CD4-positive, alpha-beta T cell treated with Interferon gamma for 1 hour (primary cell): Measurements from ENCODE around the gene TMTC2.

Experiments
- DNase-seq: peaks from one replicate; pipeline ENCODE4 v3.0.0-alpha.2; 2020

The TMTC2 gene

GRCh38 chr12:82898441-82898840, 211.7 kb downstream of the TMTC2 start:
- DNase-seq = no peak

GRCh38 chr12:82904219-82904790, 217.6 kb downstream of the TMTC2 start:
- no peak for DNase-seq

DNA sequence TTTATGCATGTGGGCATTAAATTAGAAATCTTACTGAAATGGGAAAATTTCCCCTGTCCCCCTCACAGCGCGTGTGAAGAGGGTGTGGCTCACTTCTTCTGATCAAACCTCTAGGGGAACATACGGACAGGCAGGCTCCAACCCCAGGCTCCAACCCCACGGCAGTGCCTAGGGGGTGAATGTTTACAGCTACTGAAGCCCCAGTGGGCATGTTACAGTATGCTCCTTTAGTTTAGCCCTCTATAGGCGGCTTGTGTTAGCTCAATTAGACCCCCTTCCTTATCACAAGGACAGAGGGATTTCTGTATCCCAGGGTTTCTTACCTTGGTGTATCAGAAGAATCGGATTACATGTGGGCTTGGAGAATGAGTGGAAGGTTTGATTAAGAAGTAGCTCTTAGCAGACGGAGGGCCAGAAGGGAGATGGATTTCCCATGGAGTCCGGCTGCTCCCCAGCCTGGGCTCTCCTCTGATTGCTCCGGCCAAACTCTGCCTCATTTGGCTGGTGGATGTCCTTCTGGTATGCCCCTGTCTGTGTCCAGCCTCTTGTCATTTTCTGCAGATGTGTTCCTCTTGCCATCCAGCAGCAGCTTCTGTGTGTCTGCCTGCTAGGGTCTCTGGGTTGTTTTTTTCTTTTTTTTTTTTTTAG, 223.7 kb downstream of the TMTC2 start:
- DNase-seq = no peak

DNA sequence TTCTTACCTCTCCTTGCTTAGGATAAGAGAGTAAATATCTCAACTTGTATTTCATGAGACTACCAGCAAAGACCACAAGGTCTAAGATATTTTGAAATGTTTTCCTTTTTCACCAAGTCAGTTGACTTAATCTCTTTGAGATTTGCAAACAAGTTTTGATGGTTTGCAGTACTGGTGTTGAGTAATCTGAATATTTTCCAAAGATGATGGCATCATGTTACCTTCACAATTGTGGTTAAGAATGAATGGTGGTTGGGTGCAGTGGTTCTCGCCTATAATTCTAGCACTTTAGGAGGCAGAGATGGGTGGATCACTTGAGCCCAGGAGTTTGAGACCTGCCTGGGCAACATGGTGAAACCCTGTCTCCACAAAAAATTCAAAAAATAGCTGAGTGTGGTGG, 225.7 kb downstream of the TMTC2 start:
- no peak for DNase-seq

DNA sequence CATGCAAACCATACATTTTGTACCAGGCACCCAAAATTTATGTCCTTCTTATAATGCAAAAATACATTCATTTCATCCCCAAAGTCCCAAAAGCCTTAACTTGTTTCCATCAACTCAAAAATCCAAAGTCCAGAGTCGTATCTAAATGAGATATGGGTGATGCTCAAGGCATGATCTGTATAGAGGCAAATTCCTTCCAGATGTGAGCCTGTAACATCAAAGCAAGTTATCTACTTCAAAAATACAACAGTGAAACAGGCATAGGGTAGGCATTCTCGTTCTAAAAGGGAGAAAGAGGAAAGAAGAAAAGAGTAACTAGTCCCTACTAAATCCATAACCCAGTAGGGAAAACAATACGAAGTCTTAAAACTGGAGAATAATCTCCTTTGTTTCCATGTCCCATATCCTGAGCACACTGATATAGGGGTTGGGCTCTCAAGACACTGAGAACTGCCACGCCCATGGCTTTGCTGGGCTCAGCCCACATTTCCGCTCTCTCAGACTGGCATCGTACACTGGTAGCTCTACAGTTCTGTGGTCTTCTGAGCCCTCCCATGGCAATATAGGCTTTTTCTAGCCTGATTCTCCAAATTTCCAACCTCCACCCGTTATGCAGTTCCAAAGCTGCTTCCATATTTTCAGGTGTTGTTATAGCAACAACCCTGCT, 232.8 kb downstream of the TMTC2 start:
- no peak for DNase-seq

DNA sequence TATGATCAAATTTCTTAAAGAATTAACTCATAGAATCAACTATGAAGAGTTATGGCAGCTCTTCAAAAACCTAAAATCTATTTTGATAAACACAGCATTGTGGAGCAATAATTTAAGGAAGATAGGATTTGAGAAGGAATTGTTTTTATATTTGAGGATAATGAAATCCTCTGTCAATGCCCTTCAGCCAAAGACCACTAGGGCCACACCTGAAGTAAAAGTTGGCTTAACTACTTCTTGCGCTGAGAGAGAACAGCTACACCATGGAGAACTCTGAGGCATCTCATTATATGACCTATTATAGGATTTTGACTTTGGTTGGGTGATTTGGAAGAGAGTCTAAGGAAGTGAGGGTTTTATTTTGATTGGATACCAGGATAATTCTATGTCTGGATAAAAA, 237.2 kb downstream of the TMTC2 start:
- DNase-seq = no peak

DNA sequence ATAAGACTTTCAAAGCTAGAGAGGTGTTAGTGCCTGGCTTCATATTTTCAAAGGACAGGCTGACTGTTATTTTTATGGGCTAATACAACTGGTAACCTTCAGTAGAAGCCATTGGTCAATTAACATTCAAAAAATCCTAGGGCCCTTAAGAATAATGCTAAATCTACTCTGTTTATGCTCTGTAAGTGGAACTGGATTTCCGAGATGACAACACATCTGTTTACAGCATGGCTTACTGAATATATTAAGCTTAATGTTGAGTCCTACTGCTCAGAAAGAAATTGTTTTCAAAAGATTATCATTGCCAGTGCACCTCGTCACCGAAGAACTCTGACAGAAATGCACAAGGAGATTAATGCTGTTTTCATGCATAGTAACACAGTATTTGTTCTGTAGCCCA, 239.9 kb downstream of the TMTC2 start:
- no peak for DNase-seq

DNA sequence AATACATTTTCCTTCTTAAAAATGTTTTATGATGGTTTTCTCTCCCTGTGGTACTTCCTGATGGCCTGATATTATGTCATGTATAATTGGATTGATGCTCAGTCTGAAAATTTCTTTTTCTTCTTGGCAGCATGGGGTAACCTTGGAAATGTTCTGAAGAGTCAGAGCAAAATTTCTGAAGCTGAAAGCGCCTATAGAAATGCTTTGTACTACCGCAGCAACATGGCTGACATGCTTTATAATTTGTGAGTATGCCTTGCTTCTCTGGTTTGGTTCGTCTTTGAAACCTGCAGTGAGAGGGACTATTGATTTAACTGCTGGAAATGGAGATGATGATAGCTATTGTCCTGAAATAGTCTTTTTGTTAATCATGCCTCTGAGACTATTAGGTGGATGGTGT, 243.6 kb downstream of the TMTC2 start:
- no peak for DNase-seq

DNA sequence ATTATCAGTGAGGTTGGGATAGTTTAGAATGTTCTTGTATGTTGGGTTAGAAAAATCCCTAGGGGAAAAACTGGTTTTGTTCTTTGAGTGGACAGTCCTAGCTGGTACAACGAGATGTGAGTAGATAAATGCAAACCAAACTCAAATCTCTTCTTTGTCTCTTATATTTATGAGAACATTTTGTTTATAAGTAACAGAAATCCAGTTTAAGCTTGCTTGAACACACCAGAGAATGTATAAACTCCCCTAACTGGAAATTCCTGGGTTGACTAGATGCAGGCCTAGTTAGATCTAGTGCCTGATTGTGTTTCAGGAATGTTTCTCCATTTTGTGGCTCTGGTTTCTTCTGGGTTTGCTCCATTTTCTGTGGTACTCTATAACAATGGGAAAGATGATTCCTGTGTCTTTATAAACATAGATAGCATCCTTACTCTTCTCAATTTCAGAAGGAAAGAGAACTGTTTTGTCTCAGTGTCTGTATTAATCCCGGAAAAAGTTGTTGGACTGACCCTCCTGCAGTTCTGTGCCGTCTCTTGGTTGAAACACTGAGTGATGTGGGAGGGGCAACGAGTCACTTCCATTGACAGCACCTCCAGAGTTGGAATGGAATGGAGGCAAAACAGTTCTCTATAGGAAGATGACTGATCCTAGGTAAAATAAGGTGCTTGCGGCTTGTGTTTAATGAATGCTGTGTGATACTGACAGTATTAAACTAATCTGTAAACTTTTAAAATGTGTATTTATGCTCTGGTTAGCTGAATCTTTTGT, 244.8 kb downstream of the TMTC2 start:
- DNase-seq = no peak

GRCh38 chr12:82937151-82937550, 250.4 kb downstream of the TMTC2 start:
- DNase-seq = no peak

- DNase-seq = no peak
These were observed 255.8 kb downstream of the TMTC2 start for GRCh38 chr12:82942521-82942920.

DNA sequence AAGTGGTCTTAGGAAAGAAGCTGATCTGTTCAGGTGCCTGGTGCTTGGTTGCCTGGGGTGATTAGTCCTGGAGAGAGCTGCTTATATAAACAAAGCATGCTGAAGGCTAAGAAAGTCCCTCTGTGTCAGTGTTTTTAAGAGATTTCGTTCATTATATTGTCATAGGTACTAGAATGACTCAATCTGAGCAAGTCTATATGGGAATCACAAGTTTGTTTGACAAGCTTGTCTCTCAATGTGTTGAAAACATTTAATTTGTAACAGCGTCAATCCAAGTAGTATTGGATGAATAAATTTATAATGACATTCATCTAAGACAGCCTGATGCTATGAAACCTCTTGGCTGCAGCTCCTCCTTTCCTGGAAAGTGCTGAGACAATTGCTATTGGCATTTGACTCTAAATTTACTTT, 256.3 kb downstream of the TMTC2 start:
- DNase-seq = no peak

- no peak for DNase-seq
These were observed 261.8 kb downstream of the TMTC2 start for GRCh38 chr12:82948491-82948890.

- no peak for DNase-seq
These were observed 263.6 kb downstream of the TMTC2 start for GRCh38 chr12:82950356-82950755.

GRCh38 chr12:82952946-82953345, 266.2 kb downstream of the TMTC2 start:
- no peak for DNase-seq

DNA sequence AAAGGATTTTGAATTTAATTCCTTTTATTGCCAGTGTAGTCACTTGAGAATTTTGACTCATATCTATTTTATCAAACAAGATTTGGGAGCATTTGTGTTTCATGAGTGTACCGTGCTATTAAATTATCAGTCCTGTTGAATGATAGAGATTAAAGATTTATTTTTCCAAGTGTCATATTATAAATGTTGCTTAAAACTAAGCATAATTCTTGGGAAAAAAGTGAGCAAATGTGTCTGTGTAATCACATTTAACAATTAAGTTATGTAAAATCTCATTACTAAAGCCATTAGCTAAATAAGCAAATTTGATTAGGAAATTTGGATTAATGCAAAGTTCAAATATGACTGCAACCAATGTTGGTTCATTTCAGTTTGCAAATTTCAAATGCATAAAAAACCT, 266.7 kb downstream of the TMTC2 start:
- no peak for DNase-seq

GRCh38 chr12:82954064-82954463, 267.4 kb downstream of the TMTC2 start:
- DNase-seq = no peak

GRCh38 chr12:82954572-82954971, 267.9 kb downstream of the TMTC2 start:
- DNase-seq = no peak

DNA sequence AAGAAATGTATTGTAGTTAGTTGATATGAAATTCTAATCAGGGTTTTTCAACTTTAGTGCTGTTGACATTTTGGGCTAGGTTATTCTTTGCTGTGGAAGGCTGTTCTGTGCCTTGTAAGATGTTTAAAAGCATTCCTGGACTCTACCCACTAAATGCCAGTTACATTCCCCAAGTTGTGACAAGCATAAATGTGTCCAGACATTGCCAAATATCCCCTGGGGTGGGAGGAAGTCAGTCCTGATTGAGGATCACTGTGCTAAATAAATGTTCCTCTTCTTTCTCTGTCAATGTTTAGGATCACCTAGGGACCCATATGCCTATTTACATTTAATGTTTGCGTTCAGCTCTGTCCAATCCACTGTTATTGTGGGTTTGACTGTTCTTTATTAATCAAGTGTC, 268.3 kb downstream of the TMTC2 start:
- DNase-seq = no peak

DNA sequence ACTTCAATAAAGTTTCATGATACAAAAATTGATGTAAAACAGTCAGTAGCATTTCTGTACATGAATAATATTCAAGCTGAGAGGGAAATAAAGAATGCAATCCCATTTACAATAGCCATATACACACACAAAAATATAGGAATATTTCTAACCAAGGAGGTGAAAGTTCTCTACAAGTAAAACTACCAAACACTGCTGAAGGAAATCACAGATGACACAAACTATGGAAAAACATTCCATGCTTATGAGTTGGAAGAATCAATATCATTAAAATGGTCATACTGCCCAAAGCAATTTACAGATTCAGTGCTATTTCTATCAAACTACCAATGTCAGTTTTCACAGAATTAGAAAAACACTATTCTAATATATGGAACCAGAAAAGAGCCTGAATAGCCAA, 272.3 kb downstream of the TMTC2 start:
- no peak for DNase-seq

GRCh38 chr12:82959821-82960220, 273.1 kb downstream of the TMTC2 start:
- DNase-seq = no peak

DNA sequence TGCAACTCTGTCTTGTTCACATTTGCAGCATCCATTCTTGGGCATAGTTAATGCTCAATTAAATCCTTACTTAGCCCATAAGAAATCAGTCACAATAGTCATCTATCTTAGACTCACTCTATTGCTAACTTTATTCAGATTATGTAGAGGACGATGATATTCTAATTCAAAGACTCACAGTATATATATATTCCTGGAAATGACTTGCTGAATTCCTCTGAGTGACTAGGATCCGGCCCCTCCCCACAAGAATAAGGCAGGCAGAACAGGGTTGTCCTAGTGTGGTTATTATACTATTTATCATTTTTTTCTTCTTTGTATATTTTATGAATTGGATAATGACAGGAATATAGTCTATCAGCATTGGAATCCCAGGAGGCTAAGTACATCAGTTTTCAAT, 275.1 kb downstream of the TMTC2 start:
- DNase-seq = no peak

DNA sequence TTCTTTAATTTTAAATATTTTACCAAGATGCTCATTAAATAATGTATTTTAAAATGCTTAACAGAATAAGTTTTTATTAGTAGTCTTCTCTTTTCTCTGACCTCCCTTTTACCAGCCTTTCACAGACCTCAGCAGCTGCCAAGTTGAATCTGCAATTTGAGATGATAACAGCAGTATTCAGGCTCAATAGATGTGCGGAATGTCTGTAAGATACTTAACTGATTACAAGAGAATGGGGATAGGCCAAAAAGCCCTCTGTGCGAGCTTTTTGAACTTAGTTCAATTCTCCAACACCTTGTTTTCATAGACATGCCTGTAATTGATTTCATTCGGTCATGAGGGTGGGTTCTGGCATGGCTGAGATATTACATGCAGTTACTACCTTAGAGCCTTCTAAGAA, 277.2 kb downstream of the TMTC2 start:
- no peak for DNase-seq

- DNase-seq = no peak
These were observed 277.7 kb downstream of the TMTC2 start for GRCh38 chr12:82964446-82964845.
